Measurements from ENCODE around the gene KCNIP2.

Gene KCNIP2

GRCh38 chr10:101843032-101844021, at the start of gene KCNIP2:
Gene KCNIP2, minus strand, starts transcription at chr10:101843800. Its CDS starts 232 bp downstream, at chr10:101843568.
- peak; percentile 4 for DNase-seq

- DNase-seq = no peak
Measured at GRCh38 chr10:101892782-101893391, 49.3 kb upstream of the KCNIP2 start.

DNA sequence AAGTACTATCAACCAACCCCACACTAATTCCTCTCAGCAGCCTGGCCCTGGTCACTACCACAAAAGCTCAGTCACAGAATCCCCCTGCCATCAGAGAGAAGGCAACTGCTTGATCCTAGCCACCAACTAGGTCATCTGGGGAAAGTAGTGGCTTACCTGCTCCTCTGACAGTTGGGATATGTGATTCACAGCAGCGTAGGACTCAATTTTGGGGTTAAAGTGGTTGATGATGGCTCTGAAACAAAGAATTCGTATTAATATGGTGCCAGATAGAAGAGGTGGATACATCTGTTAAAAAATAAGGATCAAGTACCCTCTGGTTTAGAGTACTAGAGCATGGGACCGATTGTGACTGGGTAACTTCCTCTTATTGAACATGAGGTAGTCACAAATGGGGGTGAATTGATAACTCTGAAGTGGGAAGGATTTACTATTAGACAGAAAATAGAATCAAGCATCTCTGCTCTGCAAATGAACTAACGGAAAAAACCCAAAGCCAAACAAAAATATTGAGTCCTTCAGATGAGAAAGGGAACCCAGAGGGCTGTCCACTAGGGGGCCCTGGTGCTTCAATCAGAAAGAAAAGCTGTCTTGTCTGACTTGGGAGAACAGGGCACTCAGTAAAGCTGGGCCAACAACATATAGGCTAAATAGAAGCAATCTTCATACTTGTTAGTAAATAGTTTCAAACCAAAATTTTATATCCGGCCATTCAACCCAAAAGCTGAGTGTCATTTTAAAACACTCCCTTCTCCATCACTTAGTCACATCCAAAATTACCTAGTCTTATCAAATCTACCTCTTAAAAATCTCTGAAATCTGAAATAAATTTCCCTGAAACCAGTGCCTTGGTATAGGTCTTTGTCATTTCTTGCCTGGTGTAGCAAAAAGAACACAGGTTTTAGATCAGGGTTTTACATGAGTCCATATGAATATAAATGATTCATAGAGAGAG, 45.9 kb upstream of the KCNIP2 start:
- DNase-seq = no peak

GRCh38 chr10:101888251-101888949, 44.8 kb upstream of the KCNIP2 start:
- DNase-seq = no peak

DNA sequence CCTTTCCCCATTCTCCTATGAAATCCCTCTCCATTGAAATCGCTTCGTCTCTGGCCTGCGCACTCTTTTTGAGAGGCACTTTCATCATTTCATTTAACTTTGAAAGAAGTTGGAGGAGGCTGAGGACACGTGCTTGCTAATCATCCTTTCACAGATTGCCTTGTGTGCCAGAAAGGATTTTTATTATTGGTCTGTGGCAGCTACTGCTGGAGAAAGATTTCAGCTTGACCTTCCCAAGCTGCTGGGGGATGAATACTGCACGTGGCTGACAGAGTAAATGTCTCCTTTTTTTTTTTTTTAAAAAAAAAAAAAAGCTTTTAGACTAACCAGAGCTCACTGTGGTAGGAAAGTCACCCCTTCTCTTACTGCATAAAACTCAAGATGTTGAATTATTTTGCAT, 44.2 kb upstream of the KCNIP2 start:
- no peak for DNase-seq

DNA sequence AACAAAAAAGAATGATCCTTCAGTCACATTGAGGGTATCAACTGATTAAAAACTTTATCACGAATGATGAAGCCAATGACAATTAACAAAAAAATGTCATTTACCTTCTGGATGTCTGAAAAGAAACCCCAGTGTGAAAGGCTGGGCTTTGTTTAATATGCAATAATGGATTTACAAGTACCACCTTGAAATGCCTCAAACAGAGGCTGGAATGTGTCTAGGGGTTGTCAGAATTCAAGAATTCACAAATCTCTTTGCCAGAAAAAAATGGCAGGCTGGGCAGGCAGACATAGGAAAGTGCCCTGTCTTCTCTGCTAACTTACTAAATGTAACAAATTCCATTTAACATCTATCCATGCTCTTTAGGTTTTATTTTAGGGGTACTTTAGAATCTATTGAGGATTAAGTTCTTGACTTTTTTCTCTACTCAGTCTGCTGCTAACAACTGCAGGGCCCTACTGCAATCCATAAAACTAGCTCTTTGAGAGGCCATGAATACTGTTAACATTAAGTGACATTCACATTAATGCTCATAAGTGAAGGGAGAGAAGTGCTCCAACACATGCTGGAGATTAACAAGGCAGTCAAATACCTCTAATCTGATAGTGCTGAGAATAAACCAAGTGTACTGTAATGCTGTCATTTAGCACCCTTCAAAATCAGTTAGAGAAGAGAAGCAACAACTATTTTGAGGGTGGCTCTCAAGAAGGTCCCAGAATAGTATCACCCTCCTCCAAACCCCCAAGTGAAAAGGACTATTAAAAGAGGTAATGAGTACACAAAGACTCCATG, 43.1 kb upstream of the KCNIP2 start:
- no peak for DNase-seq

DNA sequence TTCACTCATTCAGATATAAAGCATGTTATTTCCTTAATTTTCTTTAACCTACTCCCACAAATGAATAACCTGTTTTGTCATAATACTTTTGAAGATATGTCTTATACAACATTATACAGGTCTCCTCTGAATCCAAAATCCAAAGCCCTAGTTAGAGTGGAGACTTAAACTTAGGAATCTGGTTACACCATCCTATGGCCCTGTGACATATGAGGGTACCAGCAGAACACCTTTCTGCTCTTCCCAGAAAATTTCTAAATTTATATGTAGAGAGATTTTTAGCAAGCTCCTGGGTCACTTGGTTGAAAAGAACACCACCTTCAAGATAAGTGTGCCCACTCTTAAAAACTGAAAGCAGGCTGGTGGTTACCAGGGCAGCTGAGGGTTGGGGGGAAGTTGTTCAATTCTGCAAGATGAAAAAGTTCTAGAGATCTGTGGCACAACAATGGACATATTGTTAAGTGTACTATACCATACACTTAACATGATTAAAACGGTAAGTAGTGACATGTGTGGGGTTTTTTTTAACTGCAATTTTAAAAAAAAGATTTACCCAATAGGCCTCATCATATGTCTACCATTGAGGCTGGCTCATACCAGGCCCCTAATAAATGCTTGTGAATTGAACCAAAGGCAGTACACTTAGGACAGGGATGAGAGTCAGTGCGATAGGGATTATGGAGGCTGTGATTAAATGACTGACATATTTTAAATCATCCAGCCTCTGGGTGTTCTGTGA, 37.6 kb upstream of the KCNIP2 start:
- DNase-seq = no peak

- no peak for DNase-seq
Measured at GRCh38 chr10:101880232-101880573, 36.6 kb upstream of the KCNIP2 start.

- no peak for DNase-seq
Measured at GRCh38 chr10:101879456-101880231, 36.0 kb upstream of the KCNIP2 start.

DNA sequence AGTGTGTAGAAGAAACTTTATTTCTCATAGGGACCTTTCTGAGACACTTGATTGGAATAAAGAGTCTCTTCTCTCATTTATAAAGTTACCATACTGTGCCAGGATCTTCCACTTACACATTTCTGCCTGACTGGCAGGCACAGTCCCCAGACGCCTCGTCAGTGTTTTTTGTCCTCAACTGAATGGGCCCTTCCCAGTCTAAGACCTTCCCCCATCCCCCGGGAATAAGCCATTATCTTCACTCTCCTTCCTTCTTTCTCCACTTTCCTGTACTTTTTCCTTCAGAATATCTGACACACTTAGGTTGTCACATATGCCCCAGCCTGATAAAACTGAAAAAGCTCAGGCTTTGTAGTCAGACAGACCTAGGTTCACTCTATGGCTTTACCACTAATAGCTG, 35.3 kb upstream of the KCNIP2 start:
- no peak for DNase-seq

DNA sequence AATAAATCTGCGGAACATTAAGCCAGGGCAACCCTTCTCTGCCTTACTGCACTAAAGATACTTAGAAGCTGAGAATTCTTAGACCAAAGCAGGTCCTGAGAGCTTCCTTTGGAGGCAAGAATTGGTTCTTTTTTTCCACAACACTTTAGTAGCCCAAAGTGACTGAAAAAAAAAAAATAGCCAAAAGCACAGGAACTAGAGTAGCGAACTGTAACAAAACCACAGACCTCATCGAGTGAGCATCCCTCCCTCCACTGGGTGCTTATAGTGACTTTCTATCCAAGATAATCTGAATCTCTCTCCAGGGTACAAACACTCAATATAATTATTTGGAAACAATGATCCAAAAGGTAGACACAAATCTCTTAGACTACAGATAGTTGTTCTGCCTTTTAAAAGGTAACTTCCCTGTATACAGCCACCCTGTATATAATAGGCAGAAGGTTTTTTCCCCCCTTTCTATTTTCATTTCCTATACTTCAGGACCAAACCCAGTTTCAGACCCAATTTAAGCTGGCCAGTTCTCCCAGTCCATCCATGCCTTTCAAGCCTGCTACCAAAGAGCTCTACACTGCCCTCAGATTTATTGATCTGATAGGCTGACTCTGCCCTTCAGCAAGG, 31.6 kb upstream of the KCNIP2 start:
- no peak for DNase-seq

DNA sequence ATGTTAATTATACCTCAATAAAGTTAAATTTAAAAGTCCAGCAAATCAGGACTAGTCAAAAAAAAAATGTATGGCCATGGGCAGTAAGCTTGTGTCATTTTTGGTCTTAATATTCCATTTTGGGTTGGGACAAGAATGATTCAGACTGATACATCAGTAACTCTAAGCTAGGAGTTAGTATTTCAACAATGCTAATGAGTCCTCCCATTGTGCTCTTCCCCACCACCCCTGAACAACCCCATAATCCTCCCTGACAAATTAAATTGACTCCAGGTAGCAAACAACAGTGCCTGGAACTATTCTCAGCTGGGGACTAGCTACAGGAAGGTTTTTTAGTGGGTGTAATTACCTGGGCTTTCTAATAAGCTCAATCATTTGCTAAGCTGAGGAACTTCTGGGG, 30.7 kb upstream of the KCNIP2 start:
- no peak for DNase-seq

- DNase-seq = no peak
Measured at GRCh38 chr10:101867931-101868330, 24.3 kb upstream of the KCNIP2 start.

DNA sequence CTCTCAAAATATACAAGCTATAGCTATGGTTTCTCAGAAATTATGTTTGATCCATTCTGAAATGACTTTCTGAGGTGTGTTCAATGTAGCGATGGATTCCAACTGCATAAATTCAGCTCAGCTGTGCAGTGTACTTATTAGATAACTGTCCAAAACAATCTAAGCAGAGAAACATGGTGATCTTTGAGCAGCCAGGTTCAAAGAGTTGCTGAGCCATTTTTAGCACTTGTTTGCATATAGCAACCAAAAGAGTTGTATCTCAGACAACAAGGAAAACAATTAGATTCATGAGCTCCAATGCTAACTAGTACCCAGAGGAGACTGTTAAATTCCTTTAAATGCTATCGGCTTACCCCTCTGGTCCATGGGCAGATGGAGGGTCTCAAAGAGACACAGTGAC, 15.9 kb upstream of the KCNIP2 start:
- no peak for DNase-seq

DNA sequence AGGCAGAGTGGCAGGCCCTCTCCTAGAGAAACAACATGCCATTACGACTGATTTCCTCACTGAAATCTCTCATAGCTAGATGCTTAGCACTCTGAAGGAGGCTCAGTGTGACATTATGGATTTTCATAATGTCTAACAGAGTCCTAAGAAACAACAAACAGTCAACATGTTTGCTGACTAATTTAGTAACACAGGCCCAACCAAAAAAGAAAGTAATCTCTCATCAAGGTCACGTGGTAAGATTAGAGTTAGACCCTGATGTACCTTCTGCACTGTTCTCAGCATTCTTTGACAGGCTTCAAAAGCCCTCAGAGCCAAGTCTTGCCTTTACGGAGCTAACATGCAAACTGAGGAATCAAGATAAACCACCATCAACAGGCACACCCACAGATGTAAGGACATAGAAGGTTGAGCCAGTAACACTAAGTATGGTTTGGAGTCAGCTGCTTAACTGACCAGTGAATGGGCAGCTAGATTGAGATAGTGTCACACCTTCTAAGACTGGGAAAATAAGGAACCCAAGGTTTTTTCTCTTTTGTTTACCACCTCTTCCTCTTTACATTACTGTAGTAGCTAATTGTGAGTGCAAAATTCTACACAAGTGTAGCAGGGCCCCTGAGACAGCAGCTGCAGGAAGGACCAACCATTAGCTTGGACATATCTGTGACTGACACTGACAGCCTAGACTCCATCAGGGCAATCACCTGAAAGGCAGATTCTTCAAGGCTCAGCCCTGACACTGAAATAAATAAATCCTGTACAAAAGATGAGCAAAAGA, 15.3 kb upstream of the KCNIP2 start:
- no peak for DNase-seq

- no peak for DNase-seq
Measured at GRCh38 chr10:101857802-101858476, 14.3 kb upstream of the KCNIP2 start.

DNA sequence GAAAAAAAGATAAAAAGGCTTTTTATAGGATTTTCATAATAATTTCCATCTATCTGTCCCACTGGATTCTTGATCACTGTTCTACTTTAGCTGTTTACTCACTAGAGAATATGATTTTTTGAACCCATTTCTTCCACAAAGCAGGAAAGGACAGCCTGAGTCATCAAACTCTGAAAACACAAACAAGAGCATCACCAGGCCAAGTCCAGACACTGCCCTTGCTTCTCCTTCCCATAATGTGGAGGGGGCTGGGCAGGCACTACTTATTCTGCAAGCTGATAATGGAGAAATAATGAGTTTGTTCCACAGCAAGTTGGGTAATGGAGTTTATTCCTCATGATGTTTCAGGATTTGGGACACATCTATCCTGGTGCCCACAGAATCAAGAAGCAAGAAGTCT, 13.0 kb upstream of the KCNIP2 start:
- DNase-seq = no peak

DNA sequence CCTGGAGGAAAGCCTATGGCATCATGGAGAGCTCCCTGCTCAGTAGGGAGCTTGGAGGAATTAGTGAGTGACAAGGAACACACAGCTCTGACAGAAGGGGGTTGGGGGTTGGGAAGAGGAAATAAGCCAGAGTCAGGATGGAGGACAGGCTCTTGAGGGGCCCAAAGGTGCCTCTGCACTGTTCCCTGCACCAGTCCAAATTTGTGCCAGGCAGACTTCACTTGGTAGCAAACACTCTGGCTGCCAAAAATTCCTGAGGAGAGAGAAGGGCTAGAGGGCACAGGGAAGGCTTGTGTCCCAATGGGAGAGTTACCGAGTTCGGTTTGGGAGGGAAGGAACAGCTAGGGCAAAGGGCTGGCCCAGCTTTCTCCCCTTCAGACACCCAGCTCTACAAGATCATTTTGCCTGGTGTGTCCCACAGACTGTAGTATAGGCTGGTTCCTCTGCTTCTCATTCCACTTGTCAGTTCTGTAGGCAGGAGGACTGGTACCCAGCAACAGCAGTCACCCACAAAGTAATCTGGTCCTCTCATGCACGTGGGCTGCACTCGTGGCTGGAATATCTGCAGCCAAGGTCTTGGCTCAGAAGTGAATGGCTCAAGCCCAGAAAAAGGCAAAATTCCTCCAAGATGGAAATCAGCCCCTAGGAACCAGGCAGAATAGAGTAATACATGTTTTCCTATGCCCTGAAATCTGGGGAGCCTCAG, 8.0 kb upstream of the KCNIP2 start:
- no peak for DNase-seq

Measured in NCI-H446 treated with DMSO at 0.1 percent for 48 hours (cell line).